HCT116 (cell line): ENCODE results near the gene RTN1. TPM values are rescaled to one million over a fixed set of nuclear protein-coding genes. Genes with fewer than 3 reads are reported as not detected.

Experiments
- ATAC-seq: fragments of 200-7000 bp; cut with Tn5 transposase; 2 replicates; pipeline ENCODE4 v1.9.1; 2020; ENCODE audit warnings: mild to moderate bottlenecking, moderate library complexity
- BruUV-seq: library from RNA; stranded (reverse); fragments of 400-500 nt; replicated peaks from 2 replicates; lab custom pipeline; 2021; lab: Mats Ljungman, UMichigan
- CTCF ChIA-PET: fragments of 300-600 bp; sonication (Branson Sonifier 250); formaldehyde crosslinking; loops from one replicate; lab custom pipeline; 2021; ENCODE audit warnings: antibody characterized with exemption; lab: Charles Lee
- POLR2A ChIA-PET: fragments of 300-600, 350-600 bp; sonication (Branson Sonifier 250); formaldehyde crosslinking; loops from one replicate; lab custom pipeline; 2021; ENCODE audit warnings: antibody characterized with exemption; lab: Charles Lee
- RAD21 ChIA-PET, 2 experiments: fragments of 300-600 bp; sonication (Branson Sonifier 250); formaldehyde crosslinking; loops; one replicate each; lab custom pipeline; 2023; ENCODE audit warnings: low total read pairs in 2 of 2; ENCODE audit not compliant: uncharacterized antibody in 2 of 2, unreplicated experiment in 2 of 2, low non-redundant PET in 1 of 2; lab: Charles Lee
- DNase-seq: peaks from one replicate; pipeline ENCODE4 v3.0.0-alpha.2; 2010; ENCODE audit warnings: low read depth, low spot score
- H2AFZ ChIP-seq: fragments of 200-600 bp; shearing (Covaris generic), sonication (generic); 2 replicates; pipeline ENCODE4 v1.6.1; 2017; ENCODE audit warnings: low read depth, mixed run types, mixed read lengths, antibody characterized with exemption, low read length; ENCODE audit not compliant: poor library complexity, severe bottlenecking
- H3K27ac ChIP-seq: 2 replicates; pipeline ENCODE4 v1.5.1; 2012; ENCODE audit warnings: low read depth, low read length
- H3K27me3 ChIP-seq: fragments of 200-600 bp; sonication (generic); 2 replicates; pipeline ENCODE4 v1.6.1; 2016; ENCODE audit warnings: mixed run types, low read length, mixed read lengths; ENCODE audit not compliant: insufficient read depth
- H3K36me3 ChIP-seq, 2 experiments: fragments of 200-500 bp in 1 of 2; fragments of 200-600 bp in 1 of 2; sonication (Bioruptor generic) in 1 of 2; sonication (generic) in 1 of 2; 2 replicates each; pipeline versions ENCODE4 v1.5.1 to v1.6.1; 2014 to 2016; ENCODE audit warnings: low read length in 2 of 2, inconsistent platforms in 1 of 2, mixed read lengths in 1 of 2, mixed run types in 1 of 2; ENCODE audit not compliant: insufficient read depth in 2 of 2, control insufficient read depth in 1 of 2
- H3K4me1 ChIP-seq, 2 experiments: fragments of 200-600 bp in 1 of 2; sonication (generic) in 1 of 2; 2 replicates each; pipeline versions ENCODE4 v1.5.1 to v1.6.1; 2012 to 2017; ENCODE audit warnings: low read length in 2 of 2, inconsistent platforms in 1 of 2, mild to moderate bottlenecking in 1 of 2, mixed read lengths in 1 of 2, mixed run types in 1 of 2, moderate library complexity in 1 of 2; ENCODE audit not compliant: insufficient read depth in 2 of 2, control insufficient read depth in 1 of 2
- H3K4me2 ChIP-seq: fragments of 200-600 bp; sonication (generic); 2 replicates; pipeline ENCODE4 v1.6.1; 2017; ENCODE audit warnings: mixed run types, low read length, mixed read lengths
- H3K4me3 ChIP-seq, 2 experiments: fragments of 200-600 bp in 1 of 2; sonication (generic) in 1 of 2; replicated peaks in 1 of 2; 2 replicates each; pipeline ENCODE4 v1.5.1; 2011 to 2016; ENCODE audit warnings: low read length in 2 of 2, control low read depth in 1 of 2, low read depth in 1 of 2, mild to moderate bottlenecking in 1 of 2, mixed read lengths in 1 of 2, mixed run types in 1 of 2
- H3K79me2 ChIP-seq: fragments of 200-600 bp; sonication (generic); 2 replicates; pipeline ENCODE4 v1.6.1; 2017; ENCODE audit warnings: mild to moderate bottlenecking, mixed run types, low read length, moderate library complexity, mixed read lengths; ENCODE audit not compliant: insufficient read depth
- H3K9ac ChIP-seq: fragments of 200-600 bp; sonication (generic); 2 replicates; pipeline ENCODE4 v1.6.1; 2016; ENCODE audit warnings: low read length, mixed read lengths
- H3K9me2 ChIP-seq: fragments of 200-600 bp; sonication (generic), shearing (Covaris generic); 2 replicates; pipeline ENCODE4 v1.6.1; 2017; ENCODE audit warnings: mixed run types, mild to moderate bottlenecking, moderate library complexity; ENCODE audit not compliant: insufficient read depth
- H3K9me3 ChIP-seq, 2 experiments: fragments of 200-500 bp in 1 of 2; fragments of 200-600 bp in 1 of 2; sonication (Bioruptor generic) in 1 of 2; sonication (generic) in 1 of 2; 2 replicates each; pipeline ENCODE4 v1.6.1; 2014 to 2017; ENCODE audit warnings: low read length in 2 of 2, mixed read lengths in 2 of 2, inconsistent platforms in 1 of 2, low read depth in 1 of 2, mild to moderate bottlenecking in 1 of 2, mixed run types in 1 of 2, moderate library complexity in 1 of 2; ENCODE audit not compliant: control insufficient read depth in 1 of 2, insufficient read depth in 1 of 2
- H4K20me1 ChIP-seq: fragments of 200-600 bp; sonication (generic), shearing (Covaris generic); 2 replicates; pipeline ENCODE4 v1.6.1; 2017; ENCODE audit warnings: mixed run types, mild to moderate bottlenecking, moderate library complexity; ENCODE audit not compliant: insufficient read depth
- CEBPB ChIP-seq: IDR thresholded peaks from 2 replicates; pipeline ENCODE4 v1.6.1; 2012; ENCODE audit warnings: low read depth
- EGR1 ChIP-seq: IDR thresholded peaks from 2 replicates; pipeline ENCODE4 v1.6.1; 2012; ENCODE audit warnings: low read depth
- ELF1 ChIP-seq: IDR thresholded peaks from 2 replicates; pipeline ENCODE4 v1.6.1; 2012; ENCODE audit warnings: low read depth, borderline replicate concordance
- EZH2 ChIP-seq: fragments of 200-600 bp; sonication (generic); IDR thresholded peaks from 2 replicates; pipeline ENCODE4 v1.6.1; 2017; ENCODE audit warnings: antibody characterized with exemption, mixed run types
- EZH2phosphoT487 ChIP-seq: fragments of 200-600 bp; IDR thresholded peaks from 2 replicates; pipeline ENCODE4 v1.6.1; 2018; ENCODE audit warnings: antibody characterized with exemption, borderline replicate concordance
- FOSL1 ChIP-seq: IDR thresholded peaks from 2 replicates; pipeline ENCODE4 v1.6.1; 2012; ENCODE audit warnings: low read depth
- JUND ChIP-seq: IDR thresholded peaks from 2 replicates; pipeline ENCODE4 v1.6.1; 2012
- RAD21 ChIP-seq: IDR thresholded peaks from 2 replicates; pipeline ENCODE4 v1.6.1; 2012; ENCODE audit warnings: low read depth, mild to moderate bottlenecking
- TCF7L2 ChIP-seq: IDR thresholded peaks from 2 replicates; pipeline ENCODE4 v1.7.0; 2011; ENCODE audit warnings: borderline replicate concordance, inconsistent platforms; ENCODE audit not compliant: insufficient read depth, insufficient read length; ENCODE audit errors: extremely low read depth
- intact Hi-C: fragments of 100-400 bp; cut with micrococcal nuclease; formaldehyde crosslinking; loops from 2 replicates; pipeline ENCODE4 v1.10.0; 2022
- total RNA-seq: library from RNA; stranded (reverse); gene quantifications from one replicate; pipeline ENCODE4 v1.2.1, GENCODE V29; 2021; ENCODE audit not compliant: unreplicated experiment
- TF ChIP-seq, protein P1 (sequence below): IDR thresholded peaks from 2 replicates; pipeline ENCODE4 v1.6.1; 2012
- TF ChIP-seq, protein P2 (sequence below), 3 experiments: fragments of 200-600 bp in 1 of 3; sonication (generic) in 1 of 3; IDR thresholded peaks in 2 of 3; conservative IDR thresholded peaks in 1 of 3; 2 replicates each; pipeline ENCODE4 v1.5.1; 2012 to 2017; ENCODE audit warnings: low read depth in 2 of 3, low read length in 2 of 3, antibody characterized with exemption in 1 of 3, borderline replicate concordance in 1 of 3, control low read depth in 1 of 3, mild to moderate bottlenecking in 1 of 3, mixed read lengths in 1 of 3, mixed run types in 1 of 3, moderate library complexity in 1 of 3; ENCODE audit not compliant: insufficient read depth in 1 of 3
- TF ChIP-seq, protein P3 (sequence below): IDR thresholded peaks from 2 replicates; pipeline ENCODE4 v1.6.1; 2011; ENCODE audit warnings: mild to moderate bottlenecking, low read length, moderate library complexity; ENCODE audit not compliant: insufficient replicate concordance; ENCODE audit errors: extremely low read depth

The RTN1 gene
- total RNA-seq, 1 experiment from 2014 or later, result 0.57 TPM

DNA sequence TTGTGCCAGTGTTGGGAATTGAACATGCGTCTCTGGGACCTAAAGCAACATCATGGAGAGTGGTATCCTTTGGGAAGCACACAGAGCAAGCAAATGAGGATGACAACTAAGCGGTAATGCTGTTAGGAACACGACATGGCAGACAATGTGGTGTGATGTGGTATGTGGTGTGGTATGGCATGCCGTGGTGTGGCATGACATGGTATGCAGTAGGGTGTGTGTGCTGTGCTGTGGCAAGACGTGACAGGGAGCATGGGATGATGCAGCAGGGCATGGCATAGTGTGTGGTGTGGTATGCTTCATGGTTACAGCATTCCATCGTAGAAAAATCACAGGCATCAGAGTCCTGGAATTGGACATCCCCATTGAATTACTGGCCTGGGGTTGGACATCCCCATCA lies 108.7 kb downstream of the RTN1 start:
- Histone ChIP-seq H3K27ac (no peak overlapping the region), H3K4me1 (no peaks in the 10 kb centered on the region), H3K4me3 (no peak overlapping the region), H2AFZ (no peak overlapping the region), H3K9me2 (no peaks in the 10 kb centered on the region), H3K9ac (no peak overlapping the region), H3K27me3 (no peaks in the 10 kb centered on the region), H3K79me2 (no peaks in the 10 kb centered on the region), H3K36me3 (no peaks in the 10 kb centered on the region), H4K20me1 (no peaks in the 10 kb centered on the region), H3K4me2 (no peak overlapping the region), H3K9me3 (no peaks in the 10 kb centered on the region)
- POLR2A ChIA-PET, result no interaction called here
- no TSS peak for BruUV-seq
- CTCF ChIA-PET, result no interaction called here
- DNase-seq (no peak), ATAC-seq (no peak)
- TF ChIP-seq EZH2, result no peak
- no peak for TF ChIP-seq CEBPB
- TF ChIP-seq TCF7L2, result no peak
- RAD21 ChIA-PET, result no interaction called here
- intact Hi-C loops, result no loop called here

DNA sequence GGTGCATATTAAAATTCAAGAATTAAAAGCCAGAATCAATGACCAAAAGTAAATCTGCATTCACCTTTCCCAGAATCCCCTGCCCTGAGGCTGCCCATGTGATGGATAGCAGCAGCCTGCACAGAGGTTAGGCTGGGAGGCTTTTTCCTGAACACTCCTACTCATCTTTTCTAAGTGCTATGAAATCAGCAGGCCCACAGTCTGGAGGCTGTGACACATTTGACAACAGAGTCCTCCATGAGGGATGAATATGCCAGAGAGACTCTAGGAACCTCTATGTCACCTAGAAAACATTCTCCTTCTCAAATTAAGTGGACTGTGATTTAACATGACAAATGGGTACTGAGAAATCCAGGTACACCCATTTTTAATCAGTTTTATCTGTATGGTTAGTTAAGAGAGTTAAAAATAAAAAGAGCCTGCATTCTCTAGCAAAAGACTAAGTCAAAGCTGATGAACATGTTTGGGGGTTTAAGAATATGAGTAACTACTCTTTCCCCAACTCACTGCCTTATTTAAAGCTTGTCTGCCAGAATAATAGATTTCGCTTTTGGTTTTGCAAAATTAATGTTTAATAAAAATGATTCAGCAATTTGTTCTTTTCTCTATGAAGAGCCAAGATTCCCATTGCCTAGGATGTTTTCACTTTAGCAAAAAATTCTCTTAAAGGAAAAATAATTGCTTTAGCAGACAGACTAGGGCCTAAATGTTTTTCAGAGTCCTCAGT lies 115.0 kb downstream of the RTN1 start:
- no peak overlapping the region for H3K9ac ChIP-seq
- BruUV-seq, result no TSS peak
- POLR2A ChIA-PET, result no interaction called here
- DNase-seq (no peak), ATAC-seq (no peak)
- H3K9me3 ChIP-seq, result no peaks in the 10 kb centered on the region
- no peak overlapping the region for H3K27ac ChIP-seq
- intact Hi-C loops, result no loop called here
- no peaks in the 10 kb centered on the region for H3K36me3 ChIP-seq
- H3K4me3 ChIP-seq, result no peak overlapping the region
- H3K9me2 ChIP-seq, result no peaks in the 10 kb centered on the region
- CTCF ChIA-PET, result no interaction called here
- RAD21 ChIA-PET, result no interaction called here
- no peak overlapping the region for H2AFZ ChIP-seq
- H3K27me3 ChIP-seq, result no peaks in the 10 kb centered on the region
- H4K20me1 ChIP-seq, result no peaks in the 10 kb centered on the region
- no peaks in the 10 kb centered on the region for H3K4me1 ChIP-seq
- H3K79me2 ChIP-seq, result no peaks in the 10 kb centered on the region
- H3K4me2 ChIP-seq, result no peak overlapping the region
- TF ChIP-seq EZH2, result no peak
- TF ChIP-seq, protein P1, sequence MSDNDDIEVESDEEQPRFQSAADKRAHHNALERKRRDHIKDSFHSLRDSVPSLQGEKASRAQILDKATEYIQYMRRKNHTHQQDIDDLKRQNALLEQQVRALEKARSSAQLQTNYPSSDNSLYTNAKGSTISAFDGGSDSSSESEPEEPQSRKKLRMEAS, result no peak
- TF ChIP-seq EZH2phosphoT487, result no peak
- no peak for TF ChIP-seq ELF1
- TF ChIP-seq, protein P2, sequence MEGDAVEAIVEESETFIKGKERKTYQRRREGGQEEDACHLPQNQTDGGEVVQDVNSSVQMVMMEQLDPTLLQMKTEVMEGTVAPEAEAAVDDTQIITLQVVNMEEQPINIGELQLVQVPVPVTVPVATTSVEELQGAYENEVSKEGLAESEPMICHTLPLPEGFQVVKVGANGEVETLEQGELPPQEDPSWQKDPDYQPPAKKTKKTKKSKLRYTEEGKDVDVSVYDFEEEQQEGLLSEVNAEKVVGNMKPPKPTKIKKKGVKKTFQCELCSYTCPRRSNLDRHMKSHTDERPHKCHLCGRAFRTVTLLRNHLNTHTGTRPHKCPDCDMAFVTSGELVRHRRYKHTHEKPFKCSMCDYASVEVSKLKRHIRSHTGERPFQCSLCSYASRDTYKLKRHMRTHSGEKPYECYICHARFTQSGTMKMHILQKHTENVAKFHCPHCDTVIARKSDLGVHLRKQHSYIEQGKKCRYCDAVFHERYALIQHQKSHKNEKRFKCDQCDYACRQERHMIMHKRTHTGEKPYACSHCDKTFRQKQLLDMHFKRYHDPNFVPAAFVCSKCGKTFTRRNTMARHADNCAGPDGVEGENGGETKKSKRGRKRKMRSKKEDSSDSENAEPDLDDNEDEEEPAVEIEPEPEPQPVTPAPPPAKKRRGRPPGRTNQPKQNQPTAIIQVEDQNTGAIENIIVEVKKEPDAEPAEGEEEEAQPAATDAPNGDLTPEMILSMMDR (IDR thresholded peaks at IDR 0.05 in 2 of 3, conservative IDR thresholded peaks at IDR 0.05 in 1 of 3; ENCODE audit: borderline replicate concordance in 1 of 3, insufficient read depth in 1 of 3, low read depth in 2 of 3, low read length in 2 of 3), result no peak
- TF ChIP-seq FOSL1, result no peak
- TF ChIP-seq EGR1, result no peak
- TF ChIP-seq, protein P3, sequence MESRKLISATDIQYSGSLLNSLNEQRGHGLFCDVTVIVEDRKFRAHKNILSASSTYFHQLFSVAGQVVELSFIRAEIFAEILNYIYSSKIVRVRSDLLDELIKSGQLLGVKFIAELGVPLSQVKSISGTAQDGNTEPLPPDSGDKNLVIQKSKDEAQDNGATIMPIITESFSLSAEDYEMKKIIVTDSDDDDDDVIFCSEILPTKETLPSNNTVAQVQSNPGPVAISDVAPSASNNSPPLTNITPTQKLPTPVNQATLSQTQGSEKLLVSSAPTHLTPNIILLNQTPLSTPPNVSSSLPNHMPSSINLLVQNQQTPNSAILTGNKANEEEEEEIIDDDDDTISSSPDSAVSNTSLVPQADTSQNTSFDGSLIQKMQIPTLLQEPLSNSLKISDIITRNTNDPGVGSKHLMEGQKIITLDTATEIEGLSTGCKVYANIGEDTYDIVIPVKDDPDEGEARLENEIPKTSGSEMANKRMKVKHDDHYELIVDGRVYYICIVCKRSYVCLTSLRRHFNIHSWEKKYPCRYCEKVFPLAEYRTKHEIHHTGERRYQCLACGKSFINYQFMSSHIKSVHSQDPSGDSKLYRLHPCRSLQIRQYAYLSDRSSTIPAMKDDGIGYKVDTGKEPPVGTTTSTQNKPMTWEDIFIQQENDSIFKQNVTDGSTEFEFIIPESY, result no peak
- TF ChIP-seq RAD21, result no peak
- no peak for TF ChIP-seq JUND
